ENCODE results near the gene ANKRD18B. TPM values are rescaled to one million over a fixed set of nuclear protein-coding genes. Genes with fewer than 3 reads are reported as not detected.
A peak's percentile ranks its signal among the peaks of the same experiment; 100 is the strongest.

Gene ANKRD18B
- total and polyA plus RNA-seq, 9 of the 15 experiments (the other 6 are each of a cell fraction or from before 2014, with no cell fraction given) = 0.43 to 12.6 (median 1.8) TPM

DNA sequence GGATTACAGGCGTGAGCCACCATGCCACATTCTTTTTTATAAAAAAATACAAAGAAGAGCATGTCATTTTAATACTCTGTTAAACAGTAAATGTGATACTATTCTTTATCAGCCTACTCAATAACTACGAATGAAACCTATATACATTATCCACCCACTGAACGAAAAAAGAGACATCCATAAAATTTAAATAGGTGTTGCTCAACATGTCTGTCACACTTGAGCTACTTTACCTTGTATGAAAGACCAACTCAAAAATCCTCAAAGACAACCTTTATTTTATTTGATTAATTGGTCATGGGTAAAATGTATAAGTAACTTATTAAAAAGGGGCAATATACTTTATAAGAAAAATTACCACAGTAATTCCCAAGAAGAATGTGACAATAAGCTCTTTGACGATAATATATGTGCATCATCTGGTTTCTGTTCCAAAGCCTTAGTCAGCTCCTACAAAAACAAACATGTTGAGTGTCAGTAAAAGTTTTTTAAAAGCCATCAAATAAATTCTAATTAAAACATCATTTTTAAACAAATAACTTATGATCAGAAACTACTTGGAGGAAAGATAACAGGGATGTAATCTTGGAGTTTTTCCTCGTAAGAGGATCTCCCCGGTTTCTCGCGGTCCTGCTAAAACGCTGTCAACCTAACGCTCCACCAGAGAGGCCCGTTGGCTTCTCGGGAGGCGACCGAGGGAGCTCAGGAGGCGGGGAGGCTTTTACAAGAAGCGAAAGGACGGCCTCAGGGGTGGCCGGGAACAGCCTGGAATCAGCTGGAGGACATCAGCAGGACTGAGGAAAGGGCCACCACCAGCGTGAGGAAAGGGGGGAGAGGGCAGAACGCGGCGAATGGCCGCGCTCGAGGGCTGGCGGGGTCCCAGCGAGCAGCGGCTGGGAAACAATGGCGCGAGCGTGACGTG is 13.5 kb upstream of the ANKRD18B start (continued):
- TF ChIP-seq, protein P1, sequence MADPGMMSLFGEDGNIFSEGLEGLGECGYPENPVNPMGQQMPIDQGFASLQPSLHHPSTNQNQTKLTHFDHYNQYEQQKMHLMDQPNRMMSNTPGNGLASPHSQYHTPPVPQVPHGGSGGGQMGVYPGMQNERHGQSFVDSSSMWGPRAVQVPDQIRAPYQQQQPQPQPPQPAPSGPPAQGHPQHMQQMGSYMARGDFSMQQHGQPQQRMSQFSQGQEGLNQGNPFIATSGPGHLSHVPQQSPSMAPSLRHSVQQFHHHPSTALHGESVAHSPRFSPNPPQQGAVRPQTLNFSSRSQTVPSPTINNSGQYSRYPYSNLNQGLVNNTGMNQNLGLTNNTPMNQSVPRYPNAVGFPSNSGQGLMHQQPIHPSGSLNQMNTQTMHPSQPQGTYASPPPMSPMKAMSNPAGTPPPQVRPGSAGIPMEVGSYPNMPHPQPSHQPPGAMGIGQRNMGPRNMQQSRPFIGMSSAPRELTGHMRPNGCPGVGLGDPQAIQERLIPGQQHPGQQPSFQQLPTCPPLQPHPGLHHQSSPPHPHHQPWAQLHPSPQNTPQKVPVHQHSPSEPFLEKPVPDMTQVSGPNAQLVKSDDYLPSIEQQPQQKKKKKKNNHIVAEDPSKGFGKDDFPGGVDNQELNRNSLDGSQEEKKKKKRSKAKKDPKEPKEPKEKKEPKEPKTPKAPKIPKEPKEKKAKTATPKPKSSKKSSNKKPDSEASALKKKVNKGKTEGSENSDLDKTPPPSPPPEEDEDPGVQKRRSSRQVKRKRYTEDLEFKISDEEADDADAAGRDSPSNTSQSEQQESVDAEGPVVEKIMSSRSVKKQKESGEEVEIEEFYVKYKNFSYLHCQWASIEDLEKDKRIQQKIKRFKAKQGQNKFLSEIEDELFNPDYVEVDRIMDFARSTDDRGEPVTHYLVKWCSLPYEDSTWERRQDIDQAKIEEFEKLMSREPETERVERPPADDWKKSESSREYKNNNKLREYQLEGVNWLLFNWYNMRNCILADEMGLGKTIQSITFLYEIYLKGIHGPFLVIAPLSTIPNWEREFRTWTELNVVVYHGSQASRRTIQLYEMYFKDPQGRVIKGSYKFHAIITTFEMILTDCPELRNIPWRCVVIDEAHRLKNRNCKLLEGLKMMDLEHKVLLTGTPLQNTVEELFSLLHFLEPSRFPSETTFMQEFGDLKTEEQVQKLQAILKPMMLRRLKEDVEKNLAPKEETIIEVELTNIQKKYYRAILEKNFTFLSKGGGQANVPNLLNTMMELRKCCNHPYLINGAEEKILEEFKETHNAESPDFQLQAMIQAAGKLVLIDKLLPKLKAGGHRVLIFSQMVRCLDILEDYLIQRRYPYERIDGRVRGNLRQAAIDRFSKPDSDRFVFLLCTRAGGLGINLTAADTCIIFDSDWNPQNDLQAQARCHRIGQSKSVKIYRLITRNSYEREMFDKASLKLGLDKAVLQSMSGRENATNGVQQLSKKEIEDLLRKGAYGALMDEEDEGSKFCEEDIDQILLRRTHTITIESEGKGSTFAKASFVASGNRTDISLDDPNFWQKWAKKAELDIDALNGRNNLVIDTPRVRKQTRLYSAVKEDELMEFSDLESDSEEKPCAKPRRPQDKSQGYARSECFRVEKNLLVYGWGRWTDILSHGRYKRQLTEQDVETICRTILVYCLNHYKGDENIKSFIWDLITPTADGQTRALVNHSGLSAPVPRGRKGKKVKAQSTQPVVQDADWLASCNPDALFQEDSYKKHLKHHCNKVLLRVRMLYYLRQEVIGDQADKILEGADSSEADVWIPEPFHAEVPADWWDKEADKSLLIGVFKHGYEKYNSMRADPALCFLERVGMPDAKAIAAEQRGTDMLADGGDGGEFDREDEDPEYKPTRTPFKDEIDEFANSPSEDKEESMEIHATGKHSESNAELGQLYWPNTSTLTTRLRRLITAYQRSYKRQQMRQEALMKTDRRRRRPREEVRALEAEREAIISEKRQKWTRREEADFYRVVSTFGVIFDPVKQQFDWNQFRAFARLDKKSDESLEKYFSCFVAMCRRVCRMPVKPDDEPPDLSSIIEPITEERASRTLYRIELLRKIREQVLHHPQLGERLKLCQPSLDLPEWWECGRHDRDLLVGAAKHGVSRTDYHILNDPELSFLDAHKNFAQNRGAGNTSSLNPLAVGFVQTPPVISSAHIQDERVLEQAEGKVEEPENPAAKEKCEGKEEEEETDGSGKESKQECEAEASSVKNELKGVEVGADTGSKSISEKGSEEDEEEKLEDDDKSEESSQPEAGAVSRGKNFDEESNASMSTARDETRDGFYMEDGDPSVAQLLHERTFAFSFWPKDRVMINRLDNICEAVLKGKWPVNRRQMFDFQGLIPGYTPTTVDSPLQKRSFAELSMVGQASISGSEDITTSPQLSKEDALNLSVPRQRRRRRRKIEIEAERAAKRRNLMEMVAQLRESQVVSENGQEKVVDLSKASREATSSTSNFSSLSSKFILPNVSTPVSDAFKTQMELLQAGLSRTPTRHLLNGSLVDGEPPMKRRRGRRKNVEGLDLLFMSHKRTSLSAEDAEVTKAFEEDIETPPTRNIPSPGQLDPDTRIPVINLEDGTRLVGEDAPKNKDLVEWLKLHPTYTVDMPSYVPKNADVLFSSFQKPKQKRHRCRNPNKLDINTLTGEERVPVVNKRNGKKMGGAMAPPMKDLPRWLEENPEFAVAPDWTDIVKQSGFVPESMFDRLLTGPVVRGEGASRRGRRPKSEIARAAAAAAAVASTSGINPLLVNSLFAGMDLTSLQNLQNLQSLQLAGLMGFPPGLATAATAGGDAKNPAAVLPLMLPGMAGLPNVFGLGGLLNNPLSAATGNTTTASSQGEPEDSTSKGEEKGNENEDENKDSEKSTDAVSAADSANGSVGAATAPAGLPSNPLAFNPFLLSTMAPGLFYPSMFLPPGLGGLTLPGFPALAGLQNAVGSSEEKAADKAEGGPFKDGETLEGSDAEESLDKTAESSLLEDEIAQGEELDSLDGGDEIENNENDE (IDR thresholded peaks at IDR 0.05; ENCODE audit: low read depth, low read length) = no peak
- TF ChIP-seq RBBP5 (IDR thresholded peaks at IDR 0.05; ENCODE audit: borderline replicate concordance, insufficient read depth, low read length, poor library complexity, severe bottlenecking) = peak; percentile 84
- TF ChIP-seq TARDBP (IDR thresholded peaks at IDR 0.05) = no peak
- TF ChIP-seq, protein P2, sequence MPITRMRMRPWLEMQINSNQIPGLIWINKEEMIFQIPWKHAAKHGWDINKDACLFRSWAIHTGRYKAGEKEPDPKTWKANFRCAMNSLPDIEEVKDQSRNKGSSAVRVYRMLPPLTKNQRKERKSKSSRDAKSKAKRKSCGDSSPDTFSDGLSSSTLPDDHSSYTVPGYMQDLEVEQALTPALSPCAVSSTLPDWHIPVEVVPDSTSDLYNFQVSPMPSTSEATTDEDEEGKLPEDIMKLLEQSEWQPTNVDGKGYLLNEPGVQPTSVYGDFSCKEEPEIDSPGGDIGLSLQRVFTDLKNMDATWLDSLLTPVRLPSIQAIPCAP (CRISPR knock-in tag; IDR thresholded peaks at IDR 0.05; ENCODE audit: borderline replicate concordance) = no peak
